Measurements from ENCODE around the gene VLDLR. TPM values are rescaled to one million over a fixed set of nuclear protein-coding genes. Genes with fewer than 3 reads are reported as not detected.
"Not testable (repeated sequence)": the region's sequence is repeated elsewhere in the genome, so short reads cannot be mapped to it uniquely, and the experiment has no call there.

VLDLR gene
- total and polyA plus RNA-seq, 2 donors (not counting 1 experiment from before 2014, with no cell fraction given): 11.9 to 26.3 TPM

DNA sequence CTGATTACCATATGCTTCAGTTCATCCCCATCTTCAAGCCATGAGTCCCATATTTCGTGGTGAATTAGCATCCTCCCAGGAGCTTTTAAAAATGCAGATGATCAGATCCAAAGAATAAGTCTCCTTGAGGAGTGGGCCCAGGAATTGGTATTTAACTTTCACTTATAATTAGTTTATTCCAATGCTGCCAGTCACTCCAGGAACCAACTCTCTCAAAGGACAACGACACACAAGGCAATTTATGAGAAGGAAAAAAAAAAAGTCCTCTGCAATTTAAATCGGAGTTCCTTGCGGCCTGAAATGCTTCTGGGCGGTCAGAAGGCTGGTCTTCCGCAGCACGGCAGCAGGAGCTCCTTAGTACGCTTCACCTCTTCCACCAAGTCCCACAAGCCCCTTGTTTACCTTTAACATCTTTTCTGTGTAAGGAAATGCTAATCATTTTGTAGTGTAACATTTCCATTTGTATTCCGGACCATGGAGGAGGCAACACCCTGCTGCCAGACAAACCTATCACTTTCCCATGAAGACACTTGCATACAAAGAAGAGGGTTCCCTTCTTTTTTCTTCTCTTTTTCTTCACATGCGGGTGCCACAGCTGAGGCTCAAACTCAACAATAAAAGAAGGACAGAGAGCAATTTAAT is 79.4 kb downstream of the VLDLR start:
- no peak overlapping the region for H3K27ac ChIP-seq (ENCODE audit: insufficient read depth, low read length)
- H3K4me2 ChIP-seq (ENCODE audit: extremely low read depth, insufficient read depth, low read length): no peak overlapping the region
- H3K9ac ChIP-seq (ENCODE audit: insufficient read depth, low read length): no peak overlapping the region
- H4K20me1 ChIP-seq (ENCODE audit: control insufficient read depth, extremely low read depth, insufficient read depth, low read length): no peaks in the 10 kb centered on the region
- H2AFZ ChIP-seq (ENCODE audit: low read length): no peak overlapping the region
- TF ChIP-seq, protein P1, sequence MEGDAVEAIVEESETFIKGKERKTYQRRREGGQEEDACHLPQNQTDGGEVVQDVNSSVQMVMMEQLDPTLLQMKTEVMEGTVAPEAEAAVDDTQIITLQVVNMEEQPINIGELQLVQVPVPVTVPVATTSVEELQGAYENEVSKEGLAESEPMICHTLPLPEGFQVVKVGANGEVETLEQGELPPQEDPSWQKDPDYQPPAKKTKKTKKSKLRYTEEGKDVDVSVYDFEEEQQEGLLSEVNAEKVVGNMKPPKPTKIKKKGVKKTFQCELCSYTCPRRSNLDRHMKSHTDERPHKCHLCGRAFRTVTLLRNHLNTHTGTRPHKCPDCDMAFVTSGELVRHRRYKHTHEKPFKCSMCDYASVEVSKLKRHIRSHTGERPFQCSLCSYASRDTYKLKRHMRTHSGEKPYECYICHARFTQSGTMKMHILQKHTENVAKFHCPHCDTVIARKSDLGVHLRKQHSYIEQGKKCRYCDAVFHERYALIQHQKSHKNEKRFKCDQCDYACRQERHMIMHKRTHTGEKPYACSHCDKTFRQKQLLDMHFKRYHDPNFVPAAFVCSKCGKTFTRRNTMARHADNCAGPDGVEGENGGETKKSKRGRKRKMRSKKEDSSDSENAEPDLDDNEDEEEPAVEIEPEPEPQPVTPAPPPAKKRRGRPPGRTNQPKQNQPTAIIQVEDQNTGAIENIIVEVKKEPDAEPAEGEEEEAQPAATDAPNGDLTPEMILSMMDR (conservative IDR thresholded peaks at IDR 0.05 in 1 of 2, IDR thresholded peaks at IDR 0.05 in 1 of 2; ENCODE audit: low read depth in 1 of 2, low read length in 2 of 2): no peak
- no peak for TF ChIP-seq EZH2 (IDR thresholded peaks at IDR 0.05; ENCODE audit: low read length, missing control alignments)
- no peaks in the 10 kb centered on the region for H3K9me3 ChIP-seq (ENCODE audit: control insufficient read depth, insufficient read depth, low read depth, low read length)
- H3K27me3 ChIP-seq (ENCODE audit: control insufficient read depth, insufficient read depth, low read length): no peaks in the 10 kb centered on the region
- no peaks in the 10 kb centered on the region for H3K79me2 ChIP-seq (ENCODE audit: control insufficient read depth, insufficient read depth, low read length)
- DNase-seq (ENCODE audit: low read depth in 2 of 2): no peak
- no peaks in the 10 kb centered on the region for H3K4me1 ChIP-seq (ENCODE audit: control insufficient read depth, extremely low read depth, insufficient read depth, low read length)
- no peaks in the 10 kb centered on the region for H3K36me3 ChIP-seq (ENCODE audit: control insufficient read depth, insufficient read depth, low read length)
- no peak overlapping the region for H3K4me3 ChIP-seq (replicated peaks in 1 of 4; ENCODE audit: control extremely low read depth in 1 of 4, insufficient read depth in 1 of 4, low read depth in 3 of 4, low read length in 4 of 4)

DNA sequence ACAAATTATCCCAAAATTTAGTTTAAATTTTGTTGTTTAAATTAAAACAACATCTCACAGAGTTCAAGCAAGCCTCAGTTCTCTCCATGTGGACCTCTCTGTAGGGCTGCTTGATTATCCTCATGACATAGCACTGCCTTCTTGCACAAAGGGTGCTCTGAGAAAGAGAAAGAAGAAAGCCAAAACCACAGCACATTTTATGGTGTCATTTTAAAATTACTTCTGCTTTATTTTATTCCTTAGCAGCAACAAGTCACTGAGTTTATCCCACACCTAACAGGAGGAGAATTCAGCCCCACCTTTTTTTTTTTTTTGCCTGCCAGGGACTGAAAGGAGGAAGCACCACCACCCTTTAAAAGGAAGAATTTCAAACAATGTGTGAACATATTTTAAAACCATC is 82.9 kb downstream of the VLDLR start:
- H4K20me1 ChIP-seq (ENCODE audit: control insufficient read depth, extremely low read depth, insufficient read depth, low read length): no peaks in the 10 kb centered on the region
- TF ChIP-seq, protein P1 (conservative IDR thresholded peaks at IDR 0.05 in 1 of 2, IDR thresholded peaks at IDR 0.05 in 1 of 2; ENCODE audit: low read depth in 1 of 2, low read length in 2 of 2): no peak
- no peak for TF ChIP-seq EZH2 (IDR thresholded peaks at IDR 0.05; ENCODE audit: low read length, missing control alignments)
- no peaks in the 10 kb centered on the region for H3K9me3 ChIP-seq (ENCODE audit: control insufficient read depth, insufficient read depth, low read depth, low read length)
- peak in 1 of 2 donors; percentile 30 for DNase-seq (ENCODE audit: low read depth in 2 of 2)
- H2AFZ ChIP-seq (ENCODE audit: low read length): no peak overlapping the region
- H3K4me1 ChIP-seq (ENCODE audit: control insufficient read depth, extremely low read depth, insufficient read depth, low read length): no peaks in the 10 kb centered on the region
- no peak overlapping the region for H3K4me3 ChIP-seq (replicated peaks in 1 of 4; ENCODE audit: control extremely low read depth in 1 of 4, insufficient read depth in 1 of 4, low read depth in 3 of 4, low read length in 4 of 4)
- no peaks in the 10 kb centered on the region for H3K27me3 ChIP-seq (ENCODE audit: control insufficient read depth, insufficient read depth, low read length)
- no peaks in the 10 kb centered on the region for H3K36me3 ChIP-seq (ENCODE audit: control insufficient read depth, insufficient read depth, low read length)
- H3K27ac ChIP-seq (ENCODE audit: insufficient read depth, low read length): no peak overlapping the region
- no peaks in the 10 kb centered on the region for H3K79me2 ChIP-seq (ENCODE audit: control insufficient read depth, insufficient read depth, low read length)
- no peak overlapping the region for H3K9ac ChIP-seq (ENCODE audit: insufficient read depth, low read length)
- H3K4me2 ChIP-seq (ENCODE audit: extremely low read depth, insufficient read depth, low read length): no peak overlapping the region

DNA sequence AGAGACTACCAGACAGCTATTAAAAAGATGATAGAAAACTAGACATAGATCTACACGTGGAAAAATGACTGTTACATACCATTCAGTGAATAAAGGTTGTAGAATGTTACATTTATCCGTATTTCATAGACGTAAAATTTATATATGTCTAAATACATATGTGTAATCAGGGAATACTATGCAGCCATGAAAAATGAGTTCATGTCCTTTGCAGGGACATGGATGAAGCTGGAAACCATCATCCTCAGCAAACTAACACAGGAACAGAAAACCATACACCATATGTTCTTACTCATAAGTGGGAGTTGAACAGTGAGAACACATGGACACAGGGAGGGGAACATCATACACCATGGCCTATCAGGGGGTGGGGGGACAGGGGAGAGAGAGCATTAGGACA is 85.7 kb downstream of the VLDLR start:
- not testable (repeated sequence) for H2AFZ ChIP-seq (ENCODE audit: low read length); H3K79me2 ChIP-seq (ENCODE audit: control insufficient read depth, insufficient read depth, low read length); H3K36me3 ChIP-seq (ENCODE audit: control insufficient read depth, insufficient read depth, low read length); H3K27ac ChIP-seq (ENCODE audit: insufficient read depth, low read length); H3K9ac ChIP-seq (ENCODE audit: insufficient read depth, low read length); H3K9me3 ChIP-seq (ENCODE audit: control insufficient read depth, insufficient read depth, low read depth, low read length); H3K4me3 ChIP-seq (replicated peaks in 1 of 4; ENCODE audit: control extremely low read depth in 1 of 4, insufficient read depth in 1 of 4, low read depth in 3 of 4, low read length in 4 of 4); H3K4me1 ChIP-seq (ENCODE audit: control insufficient read depth, extremely low read depth, insufficient read depth, low read length); H3K4me2 ChIP-seq (ENCODE audit: extremely low read depth, insufficient read depth, low read length); H4K20me1 ChIP-seq (ENCODE audit: control insufficient read depth, extremely low read depth, insufficient read depth, low read length); DNase-seq (ENCODE audit: low read depth in 2 of 2); H3K27me3 ChIP-seq (ENCODE audit: control insufficient read depth, insufficient read depth, low read length)

Other genes with a start within 250 kb of the VLDLR start
- gene KCNV2, start 95.7 kb downstream of the VLDLR start, total RNA-seq: not detected in 2 replicates
- gene KCNV2, start 95.7 kb downstream of the VLDLR start, polyA plus RNA-seq: not detected in 2 replicates
- 39.5 and 42.6 TPM in 2 replicates for gene PUM3, start 222.3 kb downstream of the VLDLR start, total RNA-seq
- 40.7 and 49.4 TPM in 2 replicates for gene PUM3, start 222.3 kb downstream of the VLDLR start, polyA plus RNA-seq

Data from fibroblast of lung (primary cell).